ENCODE measurements around the gene MRPL11. TPM values are rescaled to one million over a fixed set of nuclear protein-coding genes. Genes with fewer than 3 reads are reported as not detected.

MRPL11 gene
- 67.5 TPM for polyA plus RNA-seq (ENCODE audit: insufficient read length)
- long read RNA-seq, donor 1, transcript MRPL11-203 (5 exons, 1,527 nt): minor isoform, 6 of 60 reads
- long read RNA-seq, donor 1, transcript MRPL11-201 (5 exons, 1,605 nt): major isoform, 44 of 60 reads
- long read RNA-seq, donor 1, partial matches to known transcripts: 10 of 60 reads
- long read RNA-seq, donor 1, other reads (novel, unspliced or antisense): 0 of 60 reads
- long read RNA-seq, donor 2, transcript MRPL11-201 (5 exons, 1,605 nt): major isoform, 26 of 52 reads
- long read RNA-seq, donor 2, transcript MRPL11-203 (5 exons, 1,527 nt): minor isoform, 10 of 52 reads
- long read RNA-seq, donor 2, partial matches to known transcripts: 11 of 52 reads
- long read RNA-seq, donor 2, other reads (novel, unspliced or antisense): 5 of 52 reads
- long read RNA-seq, donor 3, transcript MRPL11-201 (5 exons, 1,605 nt): major isoform, 23 of 38 reads
- long read RNA-seq, donor 3, transcript MRPL11-203 (5 exons, 1,527 nt): minor isoform, 13 of 38 reads
- long read RNA-seq, donor 3, partial matches to known transcripts: 0 of 38 reads
- long read RNA-seq, donor 3, other reads (novel, unspliced or antisense): 0 of 38 reads
- long read RNA-seq, donor 4, transcript MRPL11-201 (5 exons, 1,605 nt): major isoform, 9 of 9 reads
- long read RNA-seq, donor 4, partial matches to known transcripts: 0 of 9 reads
- long read RNA-seq, donor 4, other reads (novel, unspliced or antisense): 0 of 9 reads
- long read RNA-seq, donor 5, transcript MRPL11-201 (5 exons, 1,605 nt): major isoform, 62 of 96 reads
- long read RNA-seq, donor 5, transcript MRPL11-203 (5 exons, 1,527 nt): minor isoform, 23 of 96 reads
- long read RNA-seq, donor 5, partial matches to known transcripts: 5 of 96 reads
- long read RNA-seq, donor 5, other reads (novel, unspliced or antisense): 5 of 96 reads
- long read RNA-seq, donor 6, transcript MRPL11-201 (5 exons, 1,605 nt): major isoform, 38 of 65 reads
- long read RNA-seq, donor 6, transcript MRPL11-203 (5 exons, 1,527 nt): minor isoform, 20 of 65 reads
- long read RNA-seq, donor 6, partial matches to known transcripts: 7 of 65 reads
- long read RNA-seq, donor 6, other reads (novel, unspliced or antisense): 0 of 65 reads
- long read RNA-seq, donor 7, transcript MRPL11-203 (5 exons, 1,527 nt): minor isoform, 13 of 66 reads
- long read RNA-seq, donor 7, transcript MRPL11-201 (5 exons, 1,605 nt): major isoform, 52 of 66 reads
- long read RNA-seq, donor 7, partial matches to known transcripts: 0 of 66 reads
- long read RNA-seq, donor 7, other reads (novel, unspliced or antisense): 0 of 66 reads
- long read RNA-seq, donor 8, transcript MRPL11-203 (5 exons, 1,527 nt): minor isoform, 12 of 30 reads
- long read RNA-seq, donor 8, transcript MRPL11-201 (5 exons, 1,605 nt): major isoform, 18 of 30 reads
- long read RNA-seq, donor 8, partial matches to known transcripts: 0 of 30 reads
- long read RNA-seq, donor 8, other reads (novel, unspliced or antisense): 0 of 30 reads

DNA sequence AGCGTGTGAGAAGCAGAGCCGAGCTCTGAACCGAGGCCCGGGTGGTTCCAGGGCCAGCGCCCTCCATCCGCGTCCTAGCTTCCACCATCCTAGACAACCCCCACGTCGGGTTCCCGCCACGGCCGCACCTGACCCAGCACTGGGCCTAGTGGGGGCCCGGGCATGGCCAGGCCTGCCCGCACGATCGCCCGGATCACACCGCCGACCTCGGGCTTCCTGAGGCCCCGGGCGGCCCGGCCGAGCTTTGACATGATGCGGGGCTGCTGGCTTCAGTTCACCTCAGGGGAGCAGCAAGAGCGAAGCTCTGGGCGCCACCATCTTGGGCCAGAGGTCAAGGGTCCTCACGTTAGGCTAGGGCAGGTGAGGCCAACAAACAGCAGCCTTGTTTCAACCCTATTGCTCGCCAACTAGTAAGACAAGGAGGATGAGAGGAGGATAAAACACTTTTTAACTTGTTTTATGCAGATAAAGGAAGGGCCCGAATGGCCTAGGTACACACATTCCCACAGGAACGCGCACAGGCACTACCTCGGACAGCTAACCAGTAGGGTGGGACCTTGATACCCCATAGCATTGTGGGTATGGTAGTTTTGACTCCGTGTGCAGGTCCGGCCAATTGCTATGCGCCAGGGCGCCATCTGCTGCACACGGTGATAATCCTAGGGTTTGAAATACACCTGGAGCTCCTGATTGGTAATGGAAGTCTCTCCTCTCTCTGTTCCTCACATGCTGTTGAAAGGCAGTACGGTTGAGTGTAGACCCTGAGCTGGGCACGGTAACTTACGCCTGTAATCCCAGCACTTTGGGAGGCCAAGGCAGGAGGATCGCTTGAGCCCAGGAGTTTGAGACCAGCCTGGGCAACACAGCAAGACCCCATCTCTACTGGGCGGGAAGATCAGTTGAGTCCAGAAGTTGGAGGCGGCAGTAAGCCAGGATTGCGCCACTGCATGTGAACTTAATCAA, at the start of gene MRPL11:
MRPL11 (minus strand) TSS at position 345 of the 963 bp plus-strand sequence; CDS start at position 251, 94 bp downstream.
- peak; percentile 96 for DNase-seq

- no peak for DNase-seq
Measured at GRCh38 chr11:66484806-66485380, 46.2 kb upstream of the MRPL11 start.

- peak; percentile 94 for DNase-seq
Measured at GRCh38 chr11:66480117-66480938, 41.7 kb upstream of the MRPL11 start, which contains the start of gene DPP3. DPP3 (plus strand) TSS chr11:66480434; CDS start chr11:66482201, 1,767 bp downstream.

- no peak for DNase-seq
Measured at GRCh38 chr11:66479394-66480116, 40.9 kb upstream of the MRPL11 start.

DNA sequence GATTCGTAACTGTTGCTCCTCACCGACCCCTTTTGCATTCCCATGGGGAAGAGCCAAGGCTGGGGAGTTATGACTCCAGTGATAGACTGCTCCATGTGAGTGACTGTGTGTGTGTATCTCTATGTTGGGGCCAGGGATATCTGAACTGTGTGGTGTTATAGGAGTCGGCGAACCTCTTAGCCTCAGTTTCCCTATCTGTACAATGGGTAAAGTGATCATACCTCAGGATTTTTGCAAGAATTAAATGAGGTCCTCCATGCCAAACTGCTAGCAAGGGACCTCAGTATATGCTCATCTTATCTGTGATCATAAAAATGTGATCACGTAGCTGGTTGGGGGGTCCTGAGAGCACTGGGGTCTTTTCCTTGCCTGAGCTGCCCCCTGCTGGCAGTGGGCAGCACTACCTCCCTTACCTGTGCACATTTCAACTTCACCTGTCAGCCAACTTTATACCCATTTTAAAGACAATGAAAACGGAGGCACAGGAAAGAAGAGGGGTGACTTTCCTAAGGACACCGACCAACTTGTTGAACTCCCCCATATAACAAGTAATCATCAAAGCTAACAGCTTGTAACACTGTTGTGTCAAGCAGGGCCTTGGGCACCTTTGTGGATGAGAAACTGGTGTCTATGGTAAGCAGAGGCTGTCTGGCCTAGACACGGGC, 40.2 kb upstream of the MRPL11 start:
- DNase-seq: no peak

GRCh38 chr11:66477263-66478201, 38.9 kb upstream of the MRPL11 start:
- no peak for DNase-seq

GRCh38 chr11:66476841-66477251, 38.2 kb upstream of the MRPL11 start:
- no peak for DNase-seq

DNA sequence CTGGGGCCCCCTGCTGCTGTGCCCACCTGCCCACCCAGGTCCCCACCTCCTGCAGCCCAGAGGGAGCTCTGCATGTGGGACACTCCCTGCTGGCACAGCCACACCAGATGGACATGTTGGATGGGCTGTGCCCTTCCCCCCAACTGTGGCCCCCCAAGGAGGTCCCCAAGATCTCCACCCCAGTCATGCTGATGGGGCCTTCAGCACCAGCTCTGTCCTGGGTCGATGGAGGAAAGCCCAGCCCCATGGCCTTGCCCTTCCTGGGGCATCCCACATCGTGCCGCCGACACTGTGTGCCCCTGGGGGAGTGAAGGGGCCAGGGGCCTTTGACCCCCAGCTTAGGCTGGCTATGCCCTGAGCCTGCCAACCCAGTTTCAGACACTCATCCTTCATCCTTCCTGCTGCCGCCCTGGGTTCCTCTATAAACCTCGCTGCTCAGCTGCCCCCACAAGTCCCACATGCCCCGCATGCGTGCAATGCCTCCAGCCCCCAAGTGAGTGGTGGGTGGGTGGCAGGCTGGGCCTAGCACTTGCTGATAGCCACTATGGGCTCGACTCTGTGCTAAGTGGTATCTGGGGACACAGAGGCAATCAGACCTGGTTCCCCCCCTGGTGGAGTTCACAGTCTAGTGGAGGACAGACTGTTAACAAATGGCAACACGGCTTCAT, 37.7 kb upstream of the MRPL11 start:
- DNase-seq: no peak

- DNase-seq: no peak
Measured at GRCh38 chr11:66475349-66476172, 36.9 kb upstream of the MRPL11 start.

GRCh38 chr11:66473608-66474515, 35.2 kb upstream of the MRPL11 start:
- DNase-seq: no peak

DNA sequence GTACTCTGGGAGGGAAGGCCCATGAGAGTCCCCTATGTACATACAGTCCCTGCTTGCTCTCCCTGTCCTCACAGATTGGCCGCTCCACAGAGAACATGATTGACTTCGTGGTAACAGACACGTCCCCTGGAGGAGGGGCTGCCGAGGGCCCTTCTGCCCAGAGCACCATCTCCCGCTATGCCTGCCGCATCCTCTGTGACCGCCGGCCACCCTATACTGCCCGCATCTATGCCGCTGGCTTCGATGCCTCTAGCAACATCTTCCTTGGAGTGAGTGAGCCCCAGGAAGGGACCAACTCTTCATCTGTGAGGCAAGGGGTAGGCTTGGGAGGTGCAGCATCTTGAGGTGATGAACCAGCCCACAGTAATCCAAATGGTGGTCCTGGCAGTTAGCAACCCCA, 34.5 kb upstream of the MRPL11 start:
- DNase-seq: no peak

DNA sequence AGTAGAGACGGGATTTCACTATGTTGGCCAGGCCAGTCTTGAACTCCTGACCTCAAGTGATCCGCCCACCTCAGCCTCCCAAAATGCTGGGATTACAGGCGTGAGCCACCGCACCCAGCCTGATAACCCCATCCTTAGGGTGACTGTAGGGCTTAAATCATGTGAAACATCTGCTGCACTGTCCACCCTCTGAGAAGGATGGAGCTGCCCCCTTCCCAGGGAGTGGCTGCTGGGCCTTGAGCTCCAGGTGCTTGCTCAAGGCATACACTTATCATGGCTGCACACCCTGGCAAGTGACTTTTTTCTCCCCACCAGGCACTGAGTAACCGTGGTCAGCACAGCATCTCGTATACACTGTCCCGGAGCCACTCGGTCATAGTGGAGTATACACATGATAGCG, 33.4 kb upstream of the MRPL11 start:
- no peak for DNase-seq

GRCh38 chr11:66471142-66471541, 32.5 kb upstream of the MRPL11 start:
- no peak for DNase-seq

DNA sequence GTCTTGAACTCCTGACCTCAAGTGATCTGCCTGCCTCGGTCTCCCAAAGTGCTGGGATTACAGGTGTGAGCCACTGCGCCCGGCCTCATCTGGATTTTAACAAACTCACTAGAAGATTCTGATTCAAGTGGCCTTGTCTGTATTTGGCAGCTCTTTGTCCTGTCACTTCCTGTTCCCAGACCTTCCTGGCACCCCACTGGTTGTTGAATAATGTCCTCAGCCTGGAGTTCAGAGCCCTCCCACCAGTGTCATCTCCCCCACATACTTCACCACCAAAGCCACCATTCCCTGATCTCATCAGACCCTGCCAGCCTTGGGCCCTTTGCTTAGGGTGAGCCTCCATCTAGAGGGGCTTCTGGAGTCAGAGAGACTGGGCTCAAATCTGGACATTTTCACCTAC, 31.4 kb upstream of the MRPL11 start:
- DNase-seq: no peak
